GM12874 (cell line): ENCODE data around the gene CCR3.

ENCODE experiments used
- CTCF ChIP-seq: IDR thresholded peaks from 2 replicates; pipeline ENCODE4 v1.5.1; 2011; ENCODE audit warnings: low read depth, mild to moderate bottlenecking, control low read depth, low read length, moderate library complexity; ENCODE audit not compliant: insufficient read depth

Gene CCR3

GRCh38 chr3:46277476-46277875, 35.2 kb downstream of the CCR3 start:
- no peak for TF ChIP-seq CTCF

- no peak for TF ChIP-seq CTCF
Measured at GRCh38 chr3:46278816-46279672, 36.8 kb downstream of the CCR3 start.

GRCh38 chr3:46280105-46280797, 38.0 kb downstream of the CCR3 start:
- no peak for TF ChIP-seq CTCF

- no peak for TF ChIP-seq CTCF
Measured at GRCh38 chr3:46281551-46281950, 39.3 kb downstream of the CCR3 start.

GRCh38 chr3:46282041-46282440, 39.8 kb downstream of the CCR3 start:
- TF ChIP-seq CTCF = no peak

- TF ChIP-seq CTCF = no peak
Measured at GRCh38 chr3:46282696-46283095, 40.4 kb downstream of the CCR3 start.

- TF ChIP-seq CTCF = no peak
Measured at GRCh38 chr3:46283881-46284450, 41.7 kb downstream of the CCR3 start.
